ENCODE measurements around the gene EXO5.
"Not testable (repeated sequence)": the region's sequence is repeated elsewhere in the genome, so short reads cannot be mapped to it uniquely, and the experiment has no call there.

EXO5 gene

DNA sequence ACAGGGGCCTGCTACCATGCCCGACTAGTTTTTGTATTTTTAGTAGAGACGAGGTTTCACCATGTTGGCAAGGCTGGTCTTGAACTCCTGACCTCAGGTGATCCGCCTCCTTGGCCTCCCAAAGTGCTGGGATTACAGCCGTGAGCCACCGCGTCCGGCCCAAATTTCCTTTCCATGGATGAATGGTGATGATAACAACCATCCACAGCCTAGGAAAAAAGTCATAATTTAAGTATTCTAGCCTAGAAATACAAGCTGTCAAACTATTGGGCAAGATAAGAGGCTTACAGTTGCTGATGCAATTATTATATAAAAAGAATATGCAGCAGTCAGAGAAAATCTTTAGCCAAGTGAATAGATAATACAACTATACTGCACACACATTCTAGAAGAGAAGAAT, 46.2 kb downstream of the EXO5 start:
- DNase-seq (ENCODE audit: low spot score) = not testable (repeated sequence)

- no peak for DNase-seq (ENCODE audit: low spot score)
Observed at GRCh38 chr1:40556121-40556520, 47.6 kb downstream of the EXO5 start.

- DNase-seq (ENCODE audit: low spot score) = not testable (repeated sequence)
Observed at GRCh38 chr1:40558241-40558640, 49.7 kb downstream of the EXO5 start.

DNA sequence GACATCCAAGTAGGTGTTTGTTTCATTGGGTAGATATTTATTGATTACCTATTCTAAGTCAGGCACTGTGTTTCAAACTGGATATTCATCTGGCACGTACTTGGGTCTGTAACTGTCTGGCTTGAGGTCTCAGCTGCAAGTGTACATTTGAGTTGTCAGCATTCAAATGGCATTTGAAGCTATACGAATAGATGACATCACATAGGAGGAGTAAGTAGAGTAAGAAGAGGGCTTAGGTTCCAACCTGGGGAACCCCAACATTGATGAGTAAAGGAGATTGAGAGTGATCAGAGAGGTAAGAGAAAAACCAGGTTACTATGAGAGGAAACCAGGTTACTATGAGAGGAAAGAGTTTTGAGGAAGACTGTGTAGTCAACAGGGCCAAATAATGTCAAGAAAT, 53.6 kb downstream of the EXO5 start:
- DNase-seq (ENCODE audit: low spot score) = no peak

GRCh38 chr1:40563266-40563665, 54.7 kb downstream of the EXO5 start:
- no peak for DNase-seq (ENCODE audit: low spot score)

DNA sequence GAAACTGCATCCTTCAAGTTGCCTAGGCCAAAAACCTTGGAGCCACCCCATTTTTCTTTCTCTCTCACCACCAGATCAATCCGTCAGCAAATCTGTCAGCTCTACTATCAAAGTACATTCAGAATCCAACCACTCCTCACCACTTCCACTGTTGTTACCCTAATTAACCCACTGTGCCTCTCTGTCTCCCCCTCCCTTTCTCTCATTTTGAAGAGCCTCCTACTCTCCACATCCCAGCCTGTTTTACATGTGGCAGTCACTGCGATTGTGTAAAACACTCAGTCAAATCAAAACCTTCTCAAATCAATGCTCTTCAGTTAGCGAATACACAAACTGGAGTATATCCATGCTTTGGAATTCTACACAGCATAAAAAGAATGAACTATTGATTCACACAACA, 55.9 kb downstream of the EXO5 start:
- no peak for DNase-seq (ENCODE audit: low spot score)

- no peak for DNase-seq (ENCODE audit: low spot score)
Observed at GRCh38 chr1:40564913-40565312, 56.3 kb downstream of the EXO5 start.
